ENCODE measurements around the gene WDR45B.
"Not testable (repeated sequence)": the region's sequence is repeated elsewhere in the genome, so short reads cannot be mapped to it uniquely, and the experiment has no call there.

Gene WDR45B

GRCh38 chr17:82599674-82600661 is 48.3 kb downstream of the WDR45B start:
- DNase-seq (ENCODE audit: low spot score): no peak

- no peak for DNase-seq (ENCODE audit: low spot score)
Measured at GRCh38 chr17:82598256-82599119, 49.8 kb downstream of the WDR45B start.

GRCh38 chr17:82596837-82597672 is 51.2 kb downstream of the WDR45B start:
- DNase-seq (ENCODE audit: low spot score): no peak

DNA sequence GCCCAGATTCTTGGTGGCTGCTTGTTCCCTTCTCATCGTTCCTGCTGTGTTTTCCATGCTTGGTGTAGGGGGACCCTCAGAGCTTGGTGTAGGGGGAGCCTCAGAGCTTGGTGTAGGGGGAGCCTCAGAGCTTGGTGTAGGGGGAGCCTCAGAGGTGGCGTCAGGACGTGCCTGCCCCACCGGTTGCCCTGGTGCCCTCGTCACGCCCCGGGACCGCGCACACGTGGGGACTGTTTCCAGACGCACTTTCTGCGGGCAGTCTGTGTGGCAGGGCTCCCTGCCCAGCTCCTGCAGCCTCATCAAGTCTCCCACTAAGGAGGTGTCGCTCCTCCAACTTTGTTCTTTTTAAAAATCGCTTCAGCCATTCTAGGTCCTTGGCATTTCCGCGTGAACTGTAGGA is 51.9 kb downstream of the WDR45B start:
- DNase-seq (ENCODE audit: low spot score): no peak

GRCh38 chr17:82595893-82596292 is 52.4 kb downstream of the WDR45B start:
- DNase-seq (ENCODE audit: low spot score): no peak

DNA sequence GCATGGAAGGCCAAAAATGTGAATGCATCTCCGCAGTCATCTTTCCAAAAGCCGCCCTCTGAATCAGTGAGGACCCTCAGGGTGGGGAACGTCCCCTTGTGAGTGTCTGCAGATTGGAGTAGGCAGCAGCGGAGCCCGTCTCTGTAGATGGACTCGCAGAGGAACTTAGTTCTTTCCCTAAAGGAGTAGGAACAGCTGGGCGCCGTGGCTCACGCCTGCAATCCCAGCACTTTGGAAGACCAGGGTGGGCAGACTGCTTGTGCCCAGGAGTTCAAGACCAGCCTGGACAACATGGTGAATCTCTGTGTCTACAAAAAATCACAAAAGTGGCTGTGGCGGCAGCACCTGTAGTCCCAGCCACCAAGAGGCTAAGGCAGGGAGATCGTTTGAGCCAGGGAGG is 53.7 kb downstream of the WDR45B start:
- no peak for DNase-seq (ENCODE audit: low spot score)

DNA sequence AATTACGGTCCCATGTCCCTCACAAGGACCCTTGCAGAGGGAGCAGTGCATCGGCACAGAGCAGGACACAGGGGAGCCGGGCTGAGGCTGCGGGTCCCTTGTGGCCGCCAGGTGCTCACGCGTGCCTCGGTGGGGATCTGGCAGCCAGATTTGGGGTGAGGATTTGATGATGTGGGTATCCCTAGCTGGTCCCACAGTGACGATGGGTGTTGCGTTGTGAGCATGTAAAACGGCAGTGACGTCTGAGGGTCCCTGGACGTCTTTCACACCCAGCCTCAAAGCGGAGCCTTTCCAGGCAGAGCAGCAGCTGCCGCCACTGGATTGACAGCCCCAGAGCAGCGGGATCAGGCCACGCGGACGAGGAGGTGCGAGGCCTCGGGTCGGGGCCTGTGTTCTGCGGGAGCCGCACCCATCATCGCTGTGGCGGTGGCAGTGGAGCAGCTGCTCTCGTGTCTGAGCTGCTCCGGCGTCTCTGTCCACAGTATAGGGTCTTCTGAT is 54.6 kb downstream of the WDR45B start:
- DNase-seq (ENCODE audit: low spot score): no peak

- no peak for DNase-seq (ENCODE audit: low spot score)
Measured at GRCh38 chr17:82592767-82593589, 55.3 kb downstream of the WDR45B start.

DNA sequence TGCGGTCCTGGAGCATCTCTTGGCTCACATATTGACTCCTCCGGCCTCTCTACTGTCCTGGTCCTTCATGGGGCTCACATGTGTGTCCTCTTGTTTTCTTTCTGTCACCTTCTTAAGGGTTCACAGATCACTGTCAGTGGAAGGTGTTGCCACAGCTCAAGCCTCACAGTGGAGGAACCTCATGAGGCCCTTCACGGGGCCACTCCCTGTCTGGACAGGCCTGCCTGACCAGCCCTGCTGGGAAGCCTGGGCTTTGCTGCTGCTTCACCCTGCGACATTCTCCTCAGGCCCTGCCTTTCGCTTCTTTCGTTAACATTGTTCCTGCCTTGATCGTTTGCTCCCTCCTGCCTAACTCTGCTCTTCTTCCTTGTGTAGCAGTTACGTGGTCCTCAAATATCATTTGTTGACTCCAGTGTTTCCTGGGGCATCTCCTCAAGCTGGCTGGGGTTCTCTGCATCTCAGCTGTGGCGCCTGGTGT is 55.9 kb downstream of the WDR45B start:
- no peak for DNase-seq (ENCODE audit: low spot score)

GRCh38 chr17:82590881-82591539 is 57.2 kb downstream of the WDR45B start:
- no peak for DNase-seq (ENCODE audit: low spot score)

- DNase-seq (ENCODE audit: low spot score): no peak
Measured at GRCh38 chr17:82590216-82590615, 58.0 kb downstream of the WDR45B start.

DNA sequence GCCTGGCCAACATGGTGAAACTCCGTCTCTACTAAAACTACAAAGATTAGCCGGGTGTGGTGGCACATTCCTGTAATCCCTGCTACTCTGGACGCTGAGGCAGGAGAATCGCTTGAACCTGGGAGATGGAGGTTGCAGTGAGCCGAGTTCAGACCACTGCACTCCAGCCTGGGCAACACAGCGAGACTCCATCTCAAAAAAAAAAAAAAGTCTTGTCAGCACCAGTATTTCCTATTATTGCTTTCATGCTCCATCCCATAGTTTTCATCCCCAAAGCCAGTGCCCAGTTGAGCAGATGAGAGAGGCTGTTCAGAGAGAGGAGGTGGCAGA is 58.4 kb downstream of the WDR45B start:
- DNase-seq (ENCODE audit: low spot score): no peak

DNA sequence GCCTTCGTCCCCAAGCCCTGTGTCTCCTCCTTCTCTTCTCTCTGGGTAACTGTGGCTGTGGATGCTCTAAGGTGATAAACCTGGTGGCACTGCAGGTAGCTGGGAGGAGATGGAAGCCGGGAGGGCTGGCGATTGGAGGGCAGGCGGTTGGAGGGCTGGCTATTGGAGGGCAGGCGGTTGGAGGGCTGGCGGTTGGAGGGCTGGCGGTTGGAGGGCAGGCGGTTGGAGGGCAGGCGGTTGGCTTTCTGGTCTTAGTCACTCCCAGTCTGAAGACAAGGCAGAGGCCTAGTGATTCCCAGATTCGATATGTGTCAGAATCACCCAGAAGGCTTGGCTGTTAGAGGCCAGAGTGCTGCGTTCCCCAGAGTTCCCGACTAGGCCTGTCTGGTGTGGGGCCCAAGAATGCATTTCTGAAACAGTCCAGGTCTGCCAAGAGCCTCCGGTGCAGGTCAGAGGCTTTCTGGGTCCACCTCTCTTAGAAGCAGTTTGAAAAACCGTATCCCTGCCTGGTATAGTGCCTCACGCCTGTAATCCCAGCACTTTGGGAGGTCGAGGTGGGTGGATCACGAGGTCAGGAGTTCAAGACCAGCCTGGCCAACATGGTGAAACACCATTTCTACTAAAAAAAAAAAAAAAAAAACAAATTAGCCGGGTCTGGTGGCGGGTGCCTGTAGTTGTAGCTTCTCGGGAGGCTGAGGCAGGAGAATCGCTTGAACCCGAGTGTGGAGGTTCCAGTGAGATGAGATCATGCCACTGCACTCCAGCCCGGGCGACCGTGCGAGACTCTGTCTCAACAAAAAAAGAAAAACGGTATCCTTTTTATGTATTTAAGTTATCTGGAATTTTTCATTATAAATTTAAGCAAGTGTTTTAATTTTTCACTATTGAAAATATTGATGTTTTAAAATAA is 59.7 kb downstream of the WDR45B start:
- no peak for DNase-seq (ENCODE audit: low spot score)

DNA sequence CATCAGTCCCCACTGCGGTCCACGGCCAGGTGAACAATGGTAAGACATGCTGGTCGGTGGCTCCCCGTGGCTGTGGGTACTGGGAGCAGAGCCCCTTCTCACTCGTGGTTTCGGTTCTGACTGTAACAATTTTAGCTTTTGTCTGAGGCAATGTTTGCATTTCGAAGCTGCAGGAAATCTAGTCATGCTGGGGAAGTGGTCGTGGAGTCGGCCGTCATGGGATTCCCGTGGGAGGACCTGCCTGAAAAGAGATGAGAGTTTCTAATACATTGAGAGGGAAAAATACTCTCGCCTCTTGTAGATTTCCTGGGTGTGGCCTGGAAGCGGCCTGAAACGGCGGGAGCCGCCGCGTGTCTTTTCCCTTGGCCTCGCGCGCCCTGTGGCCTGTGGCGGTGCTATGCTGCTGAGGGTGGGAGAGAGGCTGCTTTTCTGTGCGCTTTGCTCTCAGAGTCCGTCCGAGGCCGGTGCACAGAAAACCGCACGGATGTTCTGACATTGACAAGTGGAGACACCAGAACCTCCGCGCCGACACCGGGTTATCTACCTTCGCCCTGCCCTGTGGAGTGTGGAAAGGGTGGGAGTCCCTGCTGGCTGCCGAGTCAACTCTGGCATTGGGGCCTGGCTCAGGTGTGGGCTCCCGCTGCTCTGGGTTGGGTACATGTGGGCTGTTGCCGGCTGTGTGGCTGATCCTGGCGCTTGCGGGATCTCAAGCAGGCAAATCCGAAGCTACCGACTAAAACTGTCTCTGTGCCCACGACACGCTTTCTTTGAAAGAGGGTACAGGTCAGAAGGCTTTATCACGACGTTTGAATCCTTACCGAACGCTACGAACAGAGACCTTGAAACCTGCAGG is 60.8 kb downstream of the WDR45B start:
- DNase-seq (ENCODE audit: low spot score): no peak

DNA sequence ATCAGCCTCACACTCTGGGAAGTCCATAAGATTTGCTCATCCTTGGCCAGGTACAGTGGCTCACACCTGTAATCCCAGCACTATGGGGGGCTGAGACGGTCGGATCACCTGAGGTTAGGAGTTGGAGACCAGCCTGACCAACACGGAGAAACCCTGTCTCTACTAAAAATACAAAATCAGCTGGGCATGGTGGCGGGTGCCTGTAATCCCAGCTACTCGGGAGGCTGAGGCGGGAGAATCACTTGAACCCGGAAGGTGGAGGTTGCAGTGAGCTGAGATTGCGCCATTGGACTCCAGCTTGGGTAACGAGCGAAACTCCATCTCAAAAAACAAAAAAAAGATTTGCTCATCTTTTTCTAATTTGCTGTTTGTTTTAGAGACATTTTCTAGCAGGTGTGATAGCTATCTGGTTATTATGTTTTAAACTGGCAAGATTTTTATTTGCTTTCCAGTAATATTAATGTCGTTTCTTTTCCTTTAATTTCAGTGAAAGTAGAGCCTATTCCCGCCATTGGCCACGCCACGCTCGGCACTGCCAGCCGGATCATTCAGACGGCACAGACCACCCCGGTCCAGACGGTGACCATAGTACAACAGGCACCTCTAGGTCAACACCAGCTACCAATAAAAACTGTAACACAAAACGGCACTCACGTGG is 61.5 kb downstream of the WDR45B start:
- DNase-seq (ENCODE audit: low spot score): no peak

DNA sequence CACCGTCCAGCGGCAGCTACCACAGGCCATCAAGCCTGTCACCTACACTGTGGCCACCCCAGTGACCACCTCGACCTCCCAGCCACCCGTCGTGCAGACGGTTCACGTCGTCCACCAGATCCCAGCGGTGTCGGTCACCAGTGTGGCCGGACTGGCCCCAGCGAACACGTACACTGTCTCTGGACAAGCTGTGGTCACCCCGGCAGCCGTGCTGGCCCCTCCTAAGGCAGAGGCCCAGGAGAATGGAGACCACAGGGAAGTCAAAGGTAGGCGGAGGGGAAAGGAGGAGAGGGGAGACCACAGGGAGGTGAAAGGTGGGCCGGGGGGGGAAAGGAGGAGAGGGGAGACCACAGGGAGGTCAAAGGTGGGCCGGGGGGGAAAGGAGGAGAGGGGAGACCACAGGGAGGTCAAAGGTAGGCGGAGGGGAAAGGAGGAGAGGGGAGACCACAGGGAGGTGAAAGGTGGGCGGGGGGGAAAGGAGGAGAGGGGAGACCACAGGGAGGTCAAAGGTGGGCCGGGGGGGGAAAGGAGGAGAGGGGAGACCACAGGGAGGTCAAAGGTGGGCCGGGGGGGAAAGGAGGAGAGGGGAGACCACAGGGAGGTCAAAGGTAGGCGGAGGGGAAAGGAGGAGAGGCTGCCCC is 62.2 kb downstream of the WDR45B start:
- DNase-seq (ENCODE audit: low spot score): not testable (repeated sequence)

DNA sequence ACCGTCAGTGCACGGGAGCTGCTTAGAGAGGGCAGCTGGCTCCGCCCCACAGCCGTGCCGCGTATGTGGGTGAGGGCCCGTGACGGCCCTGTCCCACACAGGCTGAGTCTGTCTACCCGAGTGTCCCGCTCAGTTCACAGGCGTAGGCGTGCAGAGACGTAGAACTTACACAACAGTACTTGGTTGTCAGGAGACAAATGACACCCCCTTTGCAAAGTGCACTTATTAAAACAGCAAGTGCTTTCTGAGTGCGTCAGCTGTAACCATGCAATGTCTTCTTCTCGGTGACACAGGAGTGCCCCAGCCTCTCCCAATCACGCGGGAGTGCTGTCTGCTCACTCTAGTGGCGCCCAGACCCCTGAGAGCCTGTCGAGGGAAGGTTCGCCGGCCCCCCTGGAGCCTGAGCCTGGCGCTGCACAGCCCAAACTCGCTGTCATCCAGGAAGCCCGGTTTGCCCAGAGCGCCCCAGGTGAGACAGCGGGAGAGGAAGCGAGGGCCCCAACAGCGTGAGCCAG is 64.5 kb downstream of the WDR45B start:
- DNase-seq (ENCODE audit: low spot score): no peak

Data from HuH-7 (cell line).